Stimulated activated CD4-positive, alpha-beta T cell treated with anti-CD3 and anti-CD28 coated beads, Interleukin-12 subunit alpha, Interleukin-12 subunit beta, amount 100 ng/mL, for 24 hours (primary cell): ENCODE measurements around the gene MYBPHL.

ENCODE experiments used
- DNase-seq, 2 experiments: peaks; one replicate each; pipeline ENCODE4 v3.0.0-alpha.2; 2020; ENCODE audit warnings: low read depth in 2 of 2

Gene MYBPHL

GRCh38 chr1:109252893-109253802 lies 53.7 kb downstream of the MYBPHL start:
- no peak for DNase-seq

GRCh38 chr1:109252167-109252892 lies 54.5 kb downstream of the MYBPHL start:
- no peak for DNase-seq

DNA sequence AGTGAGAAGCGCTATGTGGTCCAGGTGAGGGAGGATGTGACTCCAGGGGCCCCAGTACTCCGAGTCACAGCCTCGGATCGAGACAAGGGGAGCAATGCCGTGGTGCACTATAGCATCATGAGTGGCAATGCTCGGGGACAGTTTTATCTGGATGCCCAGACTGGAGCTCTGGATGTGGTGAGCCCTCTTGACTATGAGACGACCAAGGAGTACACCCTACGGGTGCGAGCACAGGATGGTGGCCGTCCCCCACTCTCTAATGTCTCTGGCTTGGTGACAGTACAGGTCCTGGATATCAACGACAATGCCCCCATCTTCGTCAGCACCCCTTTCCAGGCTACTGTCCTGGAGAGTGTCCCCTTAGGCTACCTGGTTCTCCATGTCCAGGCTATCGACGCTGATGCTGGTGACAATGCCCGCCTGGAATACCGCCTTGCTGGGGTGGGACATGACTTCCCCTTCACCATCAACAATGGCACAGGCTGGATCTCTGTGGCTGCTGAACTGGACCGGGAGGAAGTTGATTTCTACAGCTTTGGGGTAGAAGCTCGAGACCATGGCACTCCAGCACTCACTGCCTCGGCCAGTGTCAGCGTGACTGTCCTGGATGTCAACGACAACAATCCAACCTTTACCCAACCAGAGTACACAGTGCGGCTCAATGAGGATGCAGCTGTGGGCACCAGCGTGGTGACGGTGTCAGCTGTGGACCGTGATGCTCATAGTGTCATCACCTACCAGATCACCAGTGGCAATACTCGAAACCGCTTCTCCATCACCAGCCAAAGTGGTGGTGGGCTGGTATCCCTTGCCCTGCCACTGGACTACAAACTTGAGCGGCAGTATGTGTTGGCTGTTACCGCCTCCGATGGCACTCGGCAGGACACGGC lies 55.3 kb downstream of the MYBPHL start:
- no peak for DNase-seq

DNA sequence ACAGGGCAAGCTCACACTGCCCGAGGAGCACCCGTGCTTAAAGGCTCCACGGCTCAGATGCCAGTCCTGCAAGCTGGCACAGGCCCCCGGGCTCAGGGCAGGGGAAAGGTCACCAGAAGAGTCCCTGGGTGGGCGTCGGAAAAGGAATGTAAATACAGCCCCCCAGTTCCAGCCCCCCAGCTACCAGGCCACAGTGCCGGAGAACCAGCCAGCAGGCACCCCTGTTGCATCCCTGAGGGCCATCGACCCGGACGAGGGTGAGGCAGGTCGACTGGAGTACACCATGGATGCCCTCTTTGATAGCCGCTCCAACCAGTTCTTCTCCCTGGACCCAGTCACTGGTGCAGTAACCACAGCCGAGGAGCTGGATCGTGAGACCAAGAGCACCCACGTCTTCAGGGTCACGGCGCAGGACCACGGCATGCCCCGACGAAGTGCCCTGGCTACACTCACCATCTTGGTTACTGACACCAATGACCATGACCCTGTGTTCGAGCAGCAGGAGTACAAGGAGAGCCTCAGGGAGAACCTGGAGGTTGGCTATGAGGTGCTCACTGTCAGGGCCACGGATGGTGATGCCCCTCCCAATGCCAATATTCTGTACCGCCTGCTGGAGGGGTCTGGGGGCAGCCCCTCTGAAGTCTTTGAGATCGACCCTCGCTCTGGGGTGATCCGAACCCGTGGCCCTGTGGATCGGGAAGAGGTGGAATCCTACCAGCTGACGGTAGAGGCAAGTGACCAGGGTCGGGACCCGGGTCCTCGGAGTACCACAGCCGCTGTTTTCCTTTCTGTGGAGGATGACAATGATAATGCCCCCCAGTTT lies 56.1 kb downstream of the MYBPHL start:
- DNase-seq: no peak

DNA sequence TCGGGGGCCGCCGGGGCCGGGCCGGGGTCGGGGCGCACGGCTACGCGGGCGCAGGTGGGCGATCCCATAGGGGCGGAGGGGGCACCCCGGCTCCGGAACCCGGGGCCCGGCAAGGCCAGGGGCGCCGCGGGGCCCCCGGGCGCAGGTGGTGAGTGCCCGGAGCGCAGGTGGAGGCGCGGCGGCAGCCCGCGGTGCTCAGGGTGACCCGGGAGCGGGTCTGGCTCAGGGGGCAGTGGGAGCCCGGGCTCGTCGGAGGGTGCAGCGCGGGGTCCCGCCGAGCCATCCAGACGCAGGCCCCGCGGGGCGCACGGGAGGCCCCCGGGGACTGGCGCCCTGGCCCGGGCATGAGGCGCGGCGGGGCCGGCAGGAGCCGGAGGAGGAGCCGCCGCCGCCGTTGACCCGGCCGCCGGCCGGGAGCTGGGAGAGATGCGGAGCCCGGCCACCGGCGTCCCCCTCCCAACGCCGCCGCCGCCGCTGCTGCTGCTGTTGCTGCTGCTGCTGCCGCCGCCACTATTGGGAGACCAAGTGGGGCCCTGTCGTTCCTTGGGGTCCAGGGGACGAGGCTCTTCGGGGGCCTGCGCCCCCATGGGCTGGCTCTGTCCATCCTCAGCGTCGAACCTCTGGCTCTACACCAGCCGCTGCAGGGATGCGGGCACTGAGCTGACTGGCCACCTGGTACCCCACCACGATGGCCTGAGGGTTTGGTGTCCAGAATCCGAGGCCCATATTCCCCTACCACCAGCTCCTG lies 57.0 kb downstream of the MYBPHL start:
- DNase-seq: no peak

DNA sequence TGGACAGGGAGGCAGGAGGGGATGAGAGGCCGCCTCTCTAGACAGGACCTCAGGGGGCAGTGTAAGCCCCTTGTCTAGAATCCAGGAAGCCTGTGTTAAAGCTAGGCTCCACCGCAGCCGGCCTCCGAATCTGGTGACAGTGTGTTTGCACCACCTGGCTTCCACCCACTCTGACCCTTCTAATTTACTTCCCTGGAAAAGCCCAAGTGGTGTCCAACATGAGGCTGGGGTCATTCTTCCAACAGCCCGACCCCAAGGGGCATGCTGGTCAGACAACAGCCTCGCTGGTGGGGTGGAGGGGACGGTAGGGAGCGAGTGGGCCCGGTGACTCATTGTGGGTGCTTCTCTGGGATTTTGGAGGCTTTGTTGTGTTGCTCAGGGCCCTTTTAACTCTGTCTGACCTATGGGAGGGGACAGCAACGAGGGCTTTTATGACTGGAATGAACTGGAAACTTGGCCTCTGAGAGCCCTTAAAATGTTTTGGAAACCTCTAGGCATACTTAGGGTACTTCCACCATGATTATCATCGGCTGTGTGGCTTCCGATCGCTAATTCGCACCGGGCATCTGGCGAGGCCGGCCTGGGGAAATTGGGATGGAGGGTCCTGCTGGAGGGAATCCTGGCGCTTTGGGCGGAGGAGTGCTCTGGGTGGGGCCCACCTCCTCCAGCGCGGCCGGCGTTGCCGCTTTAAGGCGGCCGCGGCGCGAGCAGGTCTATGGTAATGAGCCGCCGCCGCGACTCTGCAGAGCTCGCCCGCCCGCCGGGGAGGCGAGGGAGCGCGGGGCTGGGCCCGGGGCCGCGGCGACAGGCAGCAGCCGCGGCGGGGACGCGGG lies 57.8 kb downstream of the MYBPHL start, which contains the start of gene CELSR2:
Gene CELSR2 (plus strand): TSS at position 743 of the 833 bp plus-strand sequence. CDS start 541 bp downstream, outside the sequence.
- peak in 1 of 2 experiments; percentile 44 for DNase-seq

- no peak for DNase-seq
These were observed 58.4 kb downstream of the MYBPHL start for GRCh38 chr1:109248444-109248796.

- DNase-seq: no peak
These were observed 59.1 kb downstream of the MYBPHL start for GRCh38 chr1:109247401-109248365.

DNA sequence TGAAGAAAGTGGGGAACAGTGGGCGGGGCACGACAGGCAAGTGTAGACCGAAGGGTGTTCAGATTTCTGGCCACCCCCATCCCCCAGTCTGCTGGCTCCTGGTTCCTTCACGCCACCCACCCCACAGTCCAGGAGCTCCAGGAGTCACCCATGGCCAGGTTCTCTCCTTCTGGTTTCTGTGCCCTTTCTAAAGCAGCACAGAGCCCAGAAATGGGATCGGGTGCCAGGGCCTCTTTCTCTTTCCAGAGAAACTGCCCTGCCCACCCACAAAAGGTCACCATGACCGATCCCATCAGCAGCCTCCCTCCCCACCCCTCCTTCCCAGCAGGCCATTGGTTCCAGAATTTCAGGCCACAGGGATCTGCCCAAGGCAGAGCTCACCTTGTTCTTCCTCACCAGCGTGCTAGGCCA lies 60.7 kb downstream of the MYBPHL start:
- DNase-seq: no peak

DNA sequence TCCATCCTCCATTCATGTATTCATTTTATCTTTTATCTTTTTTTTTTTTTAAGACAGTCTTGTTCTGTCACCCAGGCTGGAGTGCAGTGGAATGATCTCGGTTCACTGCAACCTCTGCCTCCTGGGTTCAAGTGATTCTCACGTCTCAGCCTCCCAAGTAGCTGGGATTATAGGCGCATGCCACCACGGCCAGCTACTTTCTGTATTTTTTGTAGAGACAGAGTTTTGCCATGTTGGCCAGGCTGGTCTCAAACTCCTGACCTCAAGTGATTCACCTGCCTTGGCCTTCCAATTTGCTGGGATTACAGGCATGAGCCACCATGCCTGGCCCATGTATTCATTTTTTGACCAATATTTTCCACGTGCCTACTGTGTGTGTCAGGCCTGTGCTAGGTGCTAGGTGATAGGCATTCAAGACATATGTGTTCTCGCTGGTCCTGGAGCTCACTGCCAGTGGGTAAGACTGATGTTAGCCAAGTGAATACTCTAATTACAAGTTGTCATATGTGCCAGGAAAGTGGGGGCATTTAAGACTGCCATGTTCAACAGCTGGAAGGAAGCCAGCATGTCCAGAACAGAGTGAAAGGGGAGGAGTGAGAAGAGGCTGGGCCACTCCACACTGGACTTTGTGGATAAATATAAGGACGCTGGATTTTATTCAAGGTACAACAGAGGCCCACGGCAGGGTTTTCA lies 62.8 kb downstream of the MYBPHL start:
- no peak for DNase-seq

DNA sequence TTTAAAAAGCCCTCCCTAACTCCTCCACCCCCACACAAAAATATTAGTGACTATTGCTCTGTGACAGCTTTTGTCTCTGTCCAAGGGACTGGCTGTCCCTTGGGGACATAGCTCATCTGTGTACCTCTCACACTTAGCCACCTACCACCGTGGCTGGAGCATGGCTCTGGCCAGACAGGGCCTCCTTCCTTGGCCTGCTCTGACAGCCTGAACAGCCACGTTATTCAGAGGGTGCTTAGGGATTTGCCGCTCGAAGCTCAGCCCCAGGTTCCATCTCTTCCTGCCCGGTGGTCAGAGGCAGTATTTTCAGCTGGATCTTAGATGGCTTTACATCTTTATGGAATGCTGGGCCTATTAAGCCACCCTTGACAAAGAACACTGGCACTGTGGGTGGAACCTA lies 63.6 kb downstream of the MYBPHL start:
- DNase-seq: no peak

- DNase-seq: no peak
These were observed 64.4 kb downstream of the MYBPHL start for GRCh38 chr1:109242387-109242786.
